SK-N-SH (cell line): Measurements from ENCODE around the gene USP16. TPM values are rescaled to one million over a fixed set of nuclear protein-coding genes. Genes with fewer than 3 reads are reported as not detected.

Experiments used
- CTCF ChIA-PET: fragments of 300-600, 350-600 bp; formaldehyde crosslinking; extraction: SDS; loops from one replicate; lab custom pipeline; 2021; lab: Yijun Ruan, JAX
- POLR2A ChIA-PET: fragments of 350-600 bp; sonication (Branson Sonifier 250); formaldehyde crosslinking; extraction: SDS; loops from one replicate; lab custom pipeline; 2020; ENCODE audit warnings: antibody characterized with exemption, inconsistent platforms; lab: Yijun Ruan, JAX
- DNase-seq: peaks from one replicate; pipeline ENCODE4 v3.0.0; 2012
- H2AFZ ChIP-seq: fragments of 200-600 bp; sonication (generic); 2 replicates; pipeline ENCODE4 v1.8.1; 2016; ENCODE audit warnings: antibody characterized with exemption, mild to moderate bottlenecking, low read depth
- H3F3A ChIP-seq: fragments of 200-600 bp; sonication (generic); replicated peaks from 2 replicates; pipeline ENCODE3; 2016; ENCODE audit warnings: antibody characterized with exemption, mild to moderate bottlenecking; ENCODE audit not compliant: insufficient read depth
- H3K27ac ChIP-seq, 2 experiments: fragments of 200-500 bp in 1 of 2; fragments of 200-600 bp in 1 of 2; sonication (Bioruptor generic) in 1 of 2; sonication (generic), shearing (Covaris generic) in 1 of 2; 2 replicates each; pipeline versions ENCODE4 v1.5.1 to v1.6.1; 2014 to 2016; ENCODE audit warnings: low read depth in 2 of 2, inconsistent platforms in 1 of 2, low read length in 1 of 2, mild to moderate bottlenecking in 1 of 2, mixed read lengths in 1 of 2
- H3K27me3 ChIP-seq: fragments of 200-600 bp; sonication (generic), shearing (Covaris generic); 2 replicates; pipeline ENCODE4 v1.6.1; 2016; ENCODE audit warnings: mixed run types; ENCODE audit not compliant: insufficient read depth
- H3K36me3 ChIP-seq, 2 experiments: fragments of 200-500 bp in 1 of 2; fragments of 200-600 bp in 1 of 2; sonication (Bioruptor generic) in 1 of 2; sonication (generic) in 1 of 2; replicated peaks in 1 of 2; 2 replicates each; pipeline versions ENCODE3 to v1.5.1; 2014 to 2016; ENCODE audit warnings: low read length in 1 of 2, mild to moderate bottlenecking in 1 of 2; ENCODE audit not compliant: insufficient read depth in 2 of 2, control insufficient read depth in 1 of 2
- H3K4me1 ChIP-seq, 2 experiments: fragments of 200-500 bp in 1 of 2; fragments of 200-600 bp in 1 of 2; sonication (Bioruptor generic) in 1 of 2; sonication (generic), shearing (Covaris generic) in 1 of 2; 2 replicates each; pipeline versions ENCODE4 v1.5.1 to v1.6.1; 2014 to 2016; ENCODE audit warnings: low read depth in 1 of 2, low read length in 1 of 2, mixed run types in 1 of 2; ENCODE audit not compliant: insufficient read depth in 2 of 2, control insufficient read depth in 1 of 2
- H3K4me2 ChIP-seq: fragments of 200-600 bp; sonication (generic), shearing (Covaris generic); 2 replicates; pipeline ENCODE4 v1.6.1; 2017; ENCODE audit warnings: mixed run types
- H3K4me3 ChIP-seq, 2 experiments: fragments of 200-500 bp in 1 of 2; fragments of 200-600 bp in 1 of 2; sonication (Bioruptor generic) in 1 of 2; sonication (generic), shearing (Covaris generic) in 1 of 2; 2 replicates each; pipeline versions ENCODE4 v1.5.1 to v1.8.1; 2014 to 2016; ENCODE audit warnings: low read depth in 2 of 2, inconsistent platforms in 1 of 2, low read length in 1 of 2, mild to moderate bottlenecking in 1 of 2, mixed read lengths in 1 of 2, moderate library complexity in 1 of 2
- H3K79me2 ChIP-seq: fragments of 200-600 bp; sonication (generic); 2 replicates; pipeline ENCODE4 v1.8.1; 2017; ENCODE audit warnings: mild to moderate bottlenecking; ENCODE audit not compliant: insufficient read depth
- H3K9ac ChIP-seq: fragments of 200-600 bp; sonication (generic); 2 replicates; pipeline ENCODE4 v1.6.1; 2017; ENCODE audit warnings: mixed run types
- H3K9me2 ChIP-seq: fragments of 200-600 bp; sonication (generic); 2 replicates; pipeline ENCODE4 v1.6.1; 2017; ENCODE audit warnings: mixed run types
- H3K9me3 ChIP-seq: fragments of 200-600 bp; sonication (generic); 2 replicates; pipeline ENCODE4 v1.6.1; 2017; ENCODE audit warnings: mixed run types, mild to moderate bottlenecking, moderate library complexity
- H4K20me1 ChIP-seq: fragments of 200-600 bp; sonication (generic); 2 replicates; pipeline ENCODE4 v1.6.1; 2017; ENCODE audit warnings: mild to moderate bottlenecking, mixed run types; ENCODE audit not compliant: insufficient read depth
- EP300 ChIP-seq, 2 experiments: IDR thresholded peaks; 2 replicates each; pipeline versions ENCODE4 v1.4.0 to v1.6.1; 2012; ENCODE audit warnings: borderline replicate concordance in 1 of 2, low read depth in 1 of 2, low read length in 1 of 2
- EZH2phosphoT487 ChIP-seq: fragments of 200-600 bp; sonication (generic); IDR thresholded peaks from 2 replicates; pipeline ENCODE4 v1.6.1; 2017; ENCODE audit warnings: low read depth, mixed run types, mild to moderate bottlenecking, antibody characterized with exemption, moderate library complexity, borderline replicate concordance
- FOXJ3 ChIP-seq: sonication (generic); formaldehyde crosslinking; IDR thresholded peaks from 2 replicates; pipeline ENCODE4 v1.5.1; 2020; ENCODE audit warnings: mild to moderate bottlenecking, missing genetic modification reagents
- GABPA ChIP-seq: IDR thresholded peaks from 2 replicates; pipeline ENCODE4 v1.4.0; 2012; ENCODE audit warnings: low read depth, mild to moderate bottlenecking
- IRF3 ChIP-seq: fragments of 150-350 bp; IDR thresholded peaks from 2 replicates; pipeline ENCODE4 v1.6.1; 2016; ENCODE audit warnings: mild to moderate bottlenecking, low read depth, low read length
- JUND ChIP-seq: IDR thresholded peaks from 2 replicates; pipeline ENCODE4 v1.4.0; 2012
- MAX ChIP-seq: IDR thresholded peaks from 2 replicates; pipeline ENCODE4 v1.4.0; 2012; ENCODE audit warnings: low read depth
- MEF2A ChIP-seq: IDR thresholded peaks from 2 replicates; pipeline ENCODE4 v1.4.0; 2012; ENCODE audit warnings: low read depth, borderline replicate concordance
- MXI1 ChIP-seq: IDR thresholded peaks from 2 replicates; pipeline ENCODE4 v1.6.1; 2012; ENCODE audit warnings: mild to moderate bottlenecking, low read depth, low read length, improper control_type of control experiment
- POLR2AphosphoS5 ChIP-seq: IDR thresholded peaks from 2 replicates; pipeline ENCODE4 v1.6.1; 2012; ENCODE audit warnings: low read depth, low read length
- RAD21 ChIP-seq: IDR thresholded peaks from 2 replicates; pipeline ENCODE4 v1.6.1; 2012; ENCODE audit warnings: mild to moderate bottlenecking, low read length
- RCOR1 ChIP-seq: fragments of 150-350 bp; IDR thresholded peaks from 2 replicates; pipeline ENCODE4 v1.6.1; 2017; ENCODE audit warnings: antibody characterized with exemption, low read length
- RFX5 ChIP-seq: IDR thresholded peaks from 2 replicates; pipeline ENCODE4 v1.6.1; 2012; ENCODE audit warnings: mild to moderate bottlenecking, improper control_type of control experiment, low read length
- SIN3A ChIP-seq: IDR thresholded peaks from 2 replicates; pipeline ENCODE4 v1.6.1; 2012; ENCODE audit warnings: low read depth, mild to moderate bottlenecking, low read length, moderate library complexity, borderline replicate concordance
- SMC3 ChIP-seq: IDR thresholded peaks from 2 replicates; pipeline ENCODE4 v1.6.1; 2012; ENCODE audit warnings: low read depth, low read length, improper control_type of control experiment
- TAF1 ChIP-seq: IDR thresholded peaks from 2 replicates; pipeline ENCODE4 v1.6.1; 2012; ENCODE audit warnings: low read depth, mild to moderate bottlenecking, low read length, moderate library complexity, borderline replicate concordance
- USF1 ChIP-seq: IDR thresholded peaks from 2 replicates; pipeline ENCODE4 v1.4.0; 2012; ENCODE audit warnings: low read depth, borderline replicate concordance
- USF2 ChIP-seq: fragments of 150-350 bp; IDR thresholded peaks from 2 replicates; pipeline ENCODE4 v1.6.1; 2017; ENCODE audit warnings: antibody characterized with exemption, low read length, low read depth, borderline replicate concordance
- YY1 ChIP-seq: IDR thresholded peaks from 2 replicates; pipeline ENCODE4 v1.4.0; 2012; ENCODE audit warnings: low read depth, mild to moderate bottlenecking
- ZBTB33 ChIP-seq: IDR thresholded peaks from 2 replicates; pipeline ENCODE4 v1.4.0; 2012; ENCODE audit warnings: low read depth, borderline replicate concordance
- WGBS: methylation state at CpG from one replicate; pipeline ENCODE4 v1.1.6; 2017; ENCODE audit warnings: low lambda C conversion rate; 5-methylcytosine and 5-hydroxymethylcytosine counted together
- polyA plus RNA-seq, 3 experiments: library from polyadenylated mRNA; depleted of rRNA; stranded (reverse); fragments of >200 nt; gene quantifications; 2 replicates each; pipeline ENCODE4 v1.2.3, GENCODE V29; 2012

Gene USP16
- polyA plus RNA-seq, 1 of the 3 experiments (the other 2 are of a cell fraction) = 9.2 TPM

GRCh38 chr21:29024474-29025327 is at the start of gene USP16 (continued):
- TF ChIP-seq IRF3 (peak; percentile 75), GABPA (peak; percentile 87), USF1 (peak; percentile 63; the same call in 1 of the 2 replicates), RCOR1 (0 out of 2 replicates have a peak, but pooled peaks have one; percentile 15), POLR2AphosphoS5 (peak; percentile 77)
- TF ChIP-seq, all 33 proteins: peak for 17

- Histone ChIP-seq H3K4me1 (peaks cover 0 to 7% of the 10 kb centered on the region in 2 experiments; a peak in 3 of 4 replicates), H3F3A (peaks cover 8% of the 10 kb centered on the region), H3K9ac (no peak overlapping the region), H3K27ac (peak overlapping the region in 1 of 2 experiments; percentile 23; a peak in 2 of 4 replicates), H3K4me2 (no peak overlapping the region), H3K79me2 (peaks cover 11% of the 10 kb centered on the region), H3K36me3 (peaks cover 57 to 83% of the 10 kb centered on the region in 2 experiments), H3K9me3 (no peaks in the 10 kb centered on the region), H3K9me2 (no peaks in the 10 kb centered on the region), H3K27me3 (no peaks in the 10 kb centered on the region), H4K20me1 (no peaks in the 10 kb centered on the region), H3K4me3 (no peak overlapping the region), H2AFZ (no peak overlapping the region)
- no peak for DNase-seq
- TF ChIP-seq EP300 (IDR thresholded peaks at IDR 0.05; ENCODE audit: borderline replicate concordance in 1 of 2, low read depth in 1 of 2, low read length in 1 of 2) (no peak), MXI1 (0 out of 2 replicates have a peak, but pooled peaks have one; percentile 30)
- 36% methylated on average over 3 of the region's 3 CpGs for WGBS
- CTCF ChIA-PET = interaction anchor here (0.7 to 1.6 kb wide), 3 partner anchors 9 to 36 kb away, joined by 4 read pairs; no protein-coding TSS in a partner anchor
- POLR2A ChIA-PET = interaction anchor here (1.0 kb wide), 2 partner anchors 18 to 27 kb away, joined by 3 to 4 read pairs; partner anchors contain the start of gene LTN1
Observed at GRCh38 chr21:28975397-28975796, 49.1 kb upstream of the USP16 start.

- DNase-seq = no peak
- Histone ChIP-seq H3K4me2 (no peak overlapping the region), H3K4me1 (no peaks in the 10 kb centered on the region; a peak in 2 of 4 replicates), H4K20me1 (no peaks in the 10 kb centered on the region), H3K9ac (no peak overlapping the region), H2AFZ (no peak overlapping the region), H3K9me2 (no peaks in the 10 kb centered on the region), H3F3A (no peaks in the 10 kb centered on the region), H3K27me3 (no peaks in the 10 kb centered on the region), H3K27ac (no peak overlapping the region), H3K9me3 (no peaks in the 10 kb centered on the region), H3K4me3 (no peak overlapping the region), H3K79me2 (0 out of 2 replicates have a peak, but pooled peaks cover under 1% of the 10 kb centered on the region), H3K36me3 (peaks cover 66 to 81% of the 10 kb centered on the region in 2 experiments)
- WGBS = 90% methylated on average over 1 of the region's 1 CpG
- POLR2A ChIA-PET = no interaction called here
- TF ChIP-seq JUND (no peak), SIN3A (no peak), EZH2phosphoT487 (no peak), MAX (no peak), ZBTB33 (no peak), SMC3 (no peak), RAD21 (no peak), FOXJ3 (CRISPR knock-in tag) (no peak), MEF2A (no peak), USF2 (no peak), TAF1 (no peak), YY1 (no peak), RFX5 (no peak)
- CTCF ChIA-PET = no interaction called here
Observed at GRCh38 chr21:28979092-28979491, 45.4 kb upstream of the USP16 start.
